HEK293 (cell line): ENCODE measurements around the gene LACTBL1.
A peak's percentile ranks its signal among the peaks of the same experiment; 100 is the strongest.

ENCODE experiments used
- CTCF ChIA-PET: fragments of 350-600 bp; formaldehyde crosslinking; extraction: SDS; loops from one replicate; lab custom pipeline; 2021; ENCODE audit warnings: antibody characterized with exemption; lab: Yijun Ruan, JAX
- POLR2A ChIA-PET: fragments of 300-600 bp; formaldehyde crosslinking; extraction: SDS; loops from one replicate; lab custom pipeline; 2020; ENCODE audit warnings: antibody characterized with exemption, inconsistent platforms; lab: Yijun Ruan, JAX
- H3K27ac ChIP-seq: fragments of 200-500 bp; sonication (Bioruptor generic); 2 replicates; pipeline ENCODE4 v1.5.1; 2014; ENCODE audit warnings: low read depth, low read length, control low read depth, inconsistent platforms; ENCODE audit errors: extremely low read depth
- H3K36me3 ChIP-seq, 2 experiments: fragments of 200-500 bp in 1 of 2; sonication (Bioruptor generic) in 1 of 2; 1 replicate in 1 of 2; 2 replicates in 1 of 2; pipeline ENCODE4 v1.5.1; 2014 to 2017; ENCODE audit warnings: inconsistent platforms in 2 of 2, low read length in 2 of 2; ENCODE audit not compliant: control insufficient read depth in 2 of 2, insufficient read depth in 1 of 2
- H3K4me1 ChIP-seq: fragments of 200-500 bp; sonication (Bioruptor generic); 2 replicates; pipeline ENCODE4 v1.5.1; 2014; ENCODE audit warnings: mild to moderate bottlenecking, low read length, inconsistent platforms; ENCODE audit not compliant: control insufficient read depth, insufficient read depth
- H3K4me3 ChIP-seq: 2 replicates; pipeline ENCODE4 v1.5.1; 2011; ENCODE audit warnings: low read depth, mild to moderate bottlenecking, control low read depth, low read length, moderate library complexity
- H3K9me3 ChIP-seq: fragments of 200-500 bp; sonication (Bioruptor generic); 2 replicates; pipeline ENCODE4 v1.5.1; 2014; ENCODE audit warnings: low read depth, low read length, inconsistent platforms; ENCODE audit not compliant: control insufficient read depth, insufficient read depth
- HOXC10 ChIP-seq: sonication (generic); formaldehyde crosslinking; IDR thresholded peaks from 2 replicates; pipeline ENCODE4 v1.8.1; 2023; ENCODE audit warnings: mild to moderate bottlenecking, missing genetic modification reagents
- YY2 ChIP-seq: fragments of 450-650 bp; formaldehyde crosslinking; IDR thresholded peaks from 2 replicates; pipeline ENCODE4 v1.5.1; 2016; ENCODE audit warnings: missing biosample characterization, missing genetic modification characterization
- ZFP37 ChIP-seq: fragments of 450-650 bp; formaldehyde crosslinking; IDR thresholded peaks from 2 replicates; pipeline ENCODE4 v1.5.1; 2016; ENCODE audit warnings: missing biosample characterization, missing genetic modification characterization
- ZNF266 ChIP-seq: fragments of 450-650 bp; formaldehyde crosslinking; IDR thresholded peaks from 2 replicates; pipeline ENCODE4 v1.5.1; 2016; ENCODE audit warnings: missing biosample characterization, missing genetic modification characterization, low read depth
- ZNF324 ChIP-seq: fragments of 450-650 bp; formaldehyde crosslinking; IDR thresholded peaks from 2 replicates; pipeline ENCODE4 v1.5.1; 2016; ENCODE audit warnings: missing biosample characterization, missing genetic modification characterization
- ZNF335 ChIP-seq: fragments of 450-650 bp; formaldehyde crosslinking; conservative IDR thresholded peaks from 2 replicates; pipeline ENCODE4 v1.5.1; 2016; ENCODE audit warnings: missing biosample characterization, missing genetic modification characterization
- ZNF366 ChIP-seq: fragments of 450-650 bp; formaldehyde crosslinking; conservative IDR thresholded peaks from 2 replicates; pipeline ENCODE4 v1.5.1; 2016; ENCODE audit warnings: missing biosample characterization, missing genetic modification characterization
- ZNF416 ChIP-seq: fragments of 450-650 bp; formaldehyde crosslinking; IDR thresholded peaks from 2 replicates; pipeline ENCODE4 v1.5.1; 2016; ENCODE audit warnings: missing biosample characterization, missing genetic modification characterization
- ZNF549 ChIP-seq: fragments of 450-650 bp; IDR thresholded peaks from 2 replicates; pipeline ENCODE4 v1.5.1; 2018; ENCODE audit warnings: missing biosample characterization, missing genetic modification characterization, mild to moderate bottlenecking, inconsistent platforms, moderate library complexity
- ZNF610 ChIP-seq: fragments of 450-650 bp; formaldehyde crosslinking; IDR thresholded peaks from 2 replicates; pipeline ENCODE4 v1.5.1; 2016; ENCODE audit warnings: missing biosample characterization, missing genetic modification characterization, borderline replicate concordance
- ZNF629 ChIP-seq: fragments of 450-650 bp; formaldehyde crosslinking; IDR thresholded peaks from 2 replicates; pipeline ENCODE4 v1.5.1; 2017; ENCODE audit warnings: missing biosample characterization, missing genetic modification characterization
- ZNF747 ChIP-seq: fragments of 450-650 bp; formaldehyde crosslinking; IDR thresholded peaks from 2 replicates; pipeline ENCODE4 v1.5.1; 2016; ENCODE audit warnings: missing biosample characterization, missing genetic modification characterization
- TF ChIP-seq, protein P1 (sequence below): fragments of 450-650 bp; formaldehyde crosslinking; IDR thresholded peaks from 2 replicates; pipeline ENCODE4 v1.5.1; 2016; ENCODE audit warnings: missing biosample characterization, missing genetic modification characterization
- TF ChIP-seq, protein P2 (sequence below): fragments of 450-650 bp; formaldehyde crosslinking; IDR thresholded peaks from 2 replicates; pipeline ENCODE4 v1.5.1; 2016; ENCODE audit warnings: missing biosample characterization, missing genetic modification characterization
- TF ChIP-seq, protein P3 (sequence below): fragments of 450-650 bp; formaldehyde crosslinking; IDR thresholded peaks from 2 replicates; pipeline ENCODE4 v1.5.1; 2016; ENCODE audit warnings: missing biosample characterization, missing genetic modification characterization
- TF ChIP-seq, protein P4 (sequence below): fragments of 450-650 bp; formaldehyde crosslinking; IDR thresholded peaks from 2 replicates; pipeline ENCODE4 v1.5.1; 2016; ENCODE audit warnings: missing biosample characterization, missing genetic modification characterization
- TF ChIP-seq, protein P5 (sequence below): fragments of 450-650 bp; formaldehyde crosslinking; IDR thresholded peaks from 2 replicates; pipeline ENCODE4 v1.5.1; 2016; ENCODE audit warnings: missing biosample characterization, missing genetic modification characterization

LACTBL1 gene

DNA sequence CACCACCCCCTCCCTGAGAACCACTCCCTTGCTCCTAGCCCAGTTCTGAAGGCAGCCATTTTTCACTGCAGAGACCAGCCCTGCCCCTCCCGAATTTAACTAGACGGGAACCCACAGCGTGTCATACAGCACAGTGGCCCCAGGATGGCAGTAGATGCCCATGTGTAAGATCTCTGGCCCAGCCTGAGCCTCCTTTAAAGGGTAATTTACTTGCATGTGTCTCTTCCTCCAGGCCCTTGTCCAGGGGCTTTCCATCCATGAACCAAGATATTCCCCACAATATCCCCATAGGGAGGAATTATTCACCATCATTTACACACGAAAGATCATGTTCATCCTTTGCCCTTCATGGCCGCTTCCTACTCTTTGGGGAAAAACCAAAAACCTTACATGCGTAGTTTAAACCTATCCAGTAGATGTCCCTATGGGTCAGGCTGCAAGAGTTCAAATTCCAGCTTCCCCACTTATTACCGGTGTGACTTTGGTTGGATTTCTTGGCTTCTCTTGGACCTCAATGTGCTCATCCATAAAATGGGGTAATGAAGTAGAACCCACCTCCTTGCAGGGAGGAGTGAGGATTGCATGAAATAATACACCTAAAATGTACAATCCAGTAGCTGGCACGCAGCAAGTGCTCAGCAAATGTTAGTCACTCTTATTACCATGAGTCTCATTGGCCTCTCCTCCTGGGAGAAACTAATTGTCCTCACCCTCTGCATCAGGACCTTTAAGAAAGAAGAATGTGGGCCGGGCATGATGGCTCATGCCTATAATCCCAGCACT, 4.0 kb upstream of the LACTBL1 start (continued):
- TF ChIP-seq, protein P1, sequence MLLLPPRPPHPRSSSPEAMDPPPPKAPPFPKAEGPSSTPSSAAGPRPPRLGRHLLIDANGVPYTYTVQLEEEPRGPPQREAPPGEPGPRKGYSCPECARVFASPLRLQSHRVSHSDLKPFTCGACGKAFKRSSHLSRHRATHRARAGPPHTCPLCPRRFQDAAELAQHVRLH (tag by site-specific recombination): 0 out of 2 replicates have a peak, but pooled peaks have one; percentile 28
- TF ChIP-seq, protein P2, sequence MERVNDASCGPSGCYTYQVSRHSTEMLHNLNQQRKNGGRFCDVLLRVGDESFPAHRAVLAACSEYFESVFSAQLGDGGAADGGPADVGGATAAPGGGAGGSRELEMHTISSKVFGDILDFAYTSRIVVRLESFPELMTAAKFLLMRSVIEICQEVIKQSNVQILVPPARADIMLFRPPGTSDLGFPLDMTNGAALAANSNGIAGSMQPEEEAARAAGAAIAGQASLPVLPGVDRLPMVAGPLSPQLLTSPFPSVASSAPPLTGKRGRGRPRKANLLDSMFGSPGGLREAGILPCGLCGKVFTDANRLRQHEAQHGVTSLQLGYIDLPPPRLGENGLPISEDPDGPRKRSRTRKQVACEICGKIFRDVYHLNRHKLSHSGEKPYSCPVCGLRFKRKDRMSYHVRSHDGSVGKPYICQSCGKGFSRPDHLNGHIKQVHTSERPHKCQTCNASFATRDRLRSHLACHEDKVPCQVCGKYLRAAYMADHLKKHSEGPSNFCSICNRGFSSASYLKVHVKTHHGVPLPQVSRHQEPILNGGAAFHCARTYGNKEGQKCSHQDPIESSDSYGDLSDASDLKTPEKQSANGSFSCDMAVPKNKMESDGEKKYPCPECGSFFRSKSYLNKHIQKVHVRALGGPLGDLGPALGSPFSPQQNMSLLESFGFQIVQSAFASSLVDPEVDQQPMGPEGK (tag by site-specific recombination): 0 out of 2 replicates have a peak, but pooled peaks have one; percentile 14
- TF ChIP-seq ZNF629 (no peak), YY2 (peak; percentile 58), ZNF324 (tag by site-specific recombination) (no peak)
- TF ChIP-seq, protein P3, sequence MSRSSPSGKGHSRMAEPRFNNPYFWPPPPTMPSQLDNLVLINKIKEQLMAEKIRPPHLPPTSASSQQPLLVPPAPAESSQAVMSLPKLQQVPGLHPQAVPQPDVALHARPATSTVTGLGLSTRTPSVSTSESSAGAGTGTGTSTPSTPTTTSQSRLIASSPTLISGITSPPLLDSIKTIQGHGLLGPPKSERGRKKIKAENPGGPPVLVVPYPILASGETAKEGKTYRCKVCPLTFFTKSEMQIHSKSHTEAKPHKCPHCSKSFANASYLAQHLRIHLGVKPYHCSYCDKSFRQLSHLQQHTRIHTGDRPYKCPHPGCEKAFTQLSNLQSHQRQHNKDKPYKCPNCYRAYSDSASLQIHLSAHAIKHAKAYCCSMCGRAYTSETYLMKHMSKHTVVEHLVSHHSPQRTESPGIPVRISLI: no peak
- TF ChIP-seq, protein P4, sequence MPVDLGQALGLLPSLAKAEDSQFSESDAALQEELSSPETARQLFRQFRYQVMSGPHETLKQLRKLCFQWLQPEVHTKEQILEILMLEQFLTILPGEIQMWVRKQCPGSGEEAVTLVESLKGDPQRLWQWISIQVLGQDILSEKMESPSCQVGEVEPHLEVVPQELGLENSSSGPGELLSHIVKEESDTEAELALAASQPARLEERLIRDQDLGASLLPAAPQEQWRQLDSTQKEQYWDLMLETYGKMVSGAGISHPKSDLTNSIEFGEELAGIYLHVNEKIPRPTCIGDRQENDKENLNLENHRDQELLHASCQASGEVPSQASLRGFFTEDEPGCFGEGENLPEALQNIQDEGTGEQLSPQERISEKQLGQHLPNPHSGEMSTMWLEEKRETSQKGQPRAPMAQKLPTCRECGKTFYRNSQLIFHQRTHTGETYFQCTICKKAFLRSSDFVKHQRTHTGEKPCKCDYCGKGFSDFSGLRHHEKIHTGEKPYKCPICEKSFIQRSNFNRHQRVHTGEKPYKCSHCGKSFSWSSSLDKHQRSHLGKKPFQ: 0 out of 2 replicates have a peak, but pooled peaks have one; percentile 34

DNA sequence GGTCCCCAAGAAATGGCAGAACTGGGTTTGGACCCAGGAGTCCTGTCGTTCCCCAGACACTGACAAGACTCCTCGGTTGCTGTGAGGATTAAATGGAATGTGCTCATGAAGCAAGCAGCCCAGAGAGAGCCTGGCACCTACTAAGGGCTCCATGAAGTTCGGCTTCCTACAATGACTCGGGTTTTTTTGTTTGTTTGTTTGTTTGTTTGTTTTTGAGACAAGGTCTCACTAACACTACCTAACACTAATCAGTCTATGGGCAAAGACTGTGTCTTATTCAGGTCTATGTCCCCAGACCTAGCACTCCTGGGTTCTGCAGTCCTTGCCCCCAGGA, 3.4 kb upstream of the LACTBL1 start:
- Histone ChIP-seq H3K9me3 (no peaks in the 10 kb centered on the region), H3K27ac (no peak overlapping the region), H3K4me1 (0 out of 2 replicates have a peak, but pooled peaks cover 3% of the 10 kb centered on the region)
- ChIA-PET CTCF (interaction anchor here (0.6 to 5.7 kb wide), 10 partner anchors 11 to 209 kb away, joined by 3 to 61 read pairs (median 4); no protein-coding TSS in a partner anchor), POLR2A (no interaction called here)
- TF ChIP-seq, protein P1 (tag by site-specific recombination): no peak
- TF ChIP-seq ZNF549: no peak
- 0 out of 2 replicates have a peak, but pooled peaks have one; percentile 34 for TF ChIP-seq ZNF610 (tag by site-specific recombination)
- TF ChIP-seq, all 188 proteins: peak for 1
- Histone ChIP-seq H3K36me3 (no peaks in the 10 kb centered on the region), H3K4me3 (no peak overlapping the region)

DNA sequence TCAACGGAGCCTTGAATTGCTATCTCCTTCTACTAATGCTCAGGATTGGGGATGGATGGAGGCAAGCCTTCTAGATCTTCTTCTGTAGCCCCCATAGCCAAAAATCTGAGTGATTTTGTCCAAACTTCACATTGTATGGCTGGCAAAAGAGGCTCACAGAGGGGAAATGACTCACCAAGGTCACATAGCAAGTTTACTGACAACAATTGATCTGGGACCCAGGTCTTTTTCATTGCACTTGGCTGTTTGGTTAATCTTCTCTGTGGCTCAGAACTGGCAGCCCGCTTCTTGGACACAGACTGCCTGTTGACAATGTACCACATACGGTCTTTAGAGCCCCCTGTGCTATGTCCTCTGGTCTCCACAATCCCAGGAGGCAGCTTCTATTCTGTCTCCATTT, 3.0 kb upstream of the LACTBL1 start:
- Histone ChIP-seq H3K27ac (no peak overlapping the region), H3K9me3 (no peaks in the 10 kb centered on the region), H3K36me3 (no peaks in the 10 kb centered on the region), H3K4me1 (0 out of 2 replicates have a peak, but pooled peaks cover 3% of the 10 kb centered on the region), H3K4me3 (no peak overlapping the region)
- ChIA-PET POLR2A (no interaction called here), CTCF (interaction anchor here (0.6 to 5.7 kb wide), 9 partner anchors 11 to 241 kb away, joined by 3 to 52 read pairs (median 4); no protein-coding TSS in a partner anchor)
- TF ChIP-seq ZNF335 (tag by site-specific recombination) (no peak), ZFP37 (no peak), ZNF266 (tag by site-specific recombination) (no peak), HOXC10 (CRISPR knock-in tag) (no peak), ZNF366 (no peak), ZNF416 (tag by site-specific recombination) (no peak), ZNF747 (no peak)
- TF ChIP-seq, protein P5, sequence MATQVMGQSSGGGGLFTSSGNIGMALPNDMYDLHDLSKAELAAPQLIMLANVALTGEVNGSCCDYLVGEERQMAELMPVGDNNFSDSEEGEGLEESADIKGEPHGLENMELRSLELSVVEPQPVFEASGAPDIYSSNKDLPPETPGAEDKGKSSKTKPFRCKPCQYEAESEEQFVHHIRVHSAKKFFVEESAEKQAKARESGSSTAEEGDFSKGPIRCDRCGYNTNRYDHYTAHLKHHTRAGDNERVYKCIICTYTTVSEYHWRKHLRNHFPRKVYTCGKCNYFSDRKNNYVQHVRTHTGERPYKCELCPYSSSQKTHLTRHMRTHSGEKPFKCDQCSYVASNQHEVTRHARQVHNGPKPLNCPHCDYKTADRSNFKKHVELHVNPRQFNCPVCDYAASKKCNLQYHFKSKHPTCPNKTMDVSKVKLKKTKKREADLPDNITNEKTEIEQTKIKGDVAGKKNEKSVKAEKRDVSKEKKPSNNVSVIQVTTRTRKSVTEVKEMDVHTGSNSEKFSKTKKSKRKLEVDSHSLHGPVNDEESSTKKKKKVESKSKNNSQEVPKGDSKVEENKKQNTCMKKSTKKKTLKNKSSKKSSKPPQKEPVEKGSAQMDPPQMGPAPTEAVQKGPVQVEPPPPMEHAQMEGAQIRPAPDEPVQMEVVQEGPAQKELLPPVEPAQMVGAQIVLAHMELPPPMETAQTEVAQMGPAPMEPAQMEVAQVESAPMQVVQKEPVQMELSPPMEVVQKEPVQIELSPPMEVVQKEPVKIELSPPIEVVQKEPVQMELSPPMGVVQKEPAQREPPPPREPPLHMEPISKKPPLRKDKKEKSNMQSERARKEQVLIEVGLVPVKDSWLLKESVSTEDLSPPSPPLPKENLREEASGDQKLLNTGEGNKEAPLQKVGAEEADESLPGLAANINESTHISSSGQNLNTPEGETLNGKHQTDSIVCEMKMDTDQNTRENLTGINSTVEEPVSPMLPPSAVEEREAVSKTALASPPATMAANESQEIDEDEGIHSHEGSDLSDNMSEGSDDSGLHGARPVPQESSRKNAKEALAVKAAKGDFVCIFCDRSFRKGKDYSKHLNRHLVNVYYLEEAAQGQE (tag by site-specific recombination): no peak
